H1 (cell line): Measurements from ENCODE around the gene MAP3K1. TPM values are rescaled to one million over a fixed set of nuclear protein-coding genes. Genes with fewer than 3 reads are reported as not detected.

Experiments used
- CTCF ChIA-PET: fragments of 300-600 bp; sonication (Branson Sonifier 250); formaldehyde crosslinking; loops from one replicate; lab custom pipeline; 2021; ENCODE audit not compliant: partially characterized antibody; lab: Charles Lee
- POLR2A ChIA-PET: fragments of 300-600 bp; sonication (Branson Sonifier 250); formaldehyde crosslinking; loops from one replicate; lab custom pipeline; 2021; ENCODE audit warnings: inconsistent platforms; ENCODE audit not compliant: partially characterized antibody; lab: Charles Lee
- DNase-seq, 2 experiments: peaks; one replicate each; pipeline versions ENCODE4 v3.0.0 to v3.0.0-alpha.2; 2010 to 2022; ENCODE audit warnings: low spot score in 2 of 2, low read depth in 1 of 2, mixed read lengths in 1 of 2
- FAIRE-seq: peaks from 2 replicates; lab custom pipeline; 2011; peaks lifted over from hg19 to GRCh38; lab: Jason Lieb, UNC
- H2AFZ ChIP-seq: 2 replicates; pipeline ENCODE4 v1.8.1; 2012; ENCODE audit warnings: low read length, inconsistent platforms
- H2AK5ac ChIP-seq: 2 replicates; pipeline ENCODE4 v1.6.1; 2013; ENCODE audit warnings: low read depth, low read length
- H2BK120ac ChIP-seq: replicated peaks from 2 replicates; pipeline ENCODE3; 2013; ENCODE audit warnings: low read depth, low read length, inconsistent platforms
- H2BK12ac ChIP-seq: 2 replicates; pipeline ENCODE4 v1.6.1; 2013; ENCODE audit warnings: low read depth, low read length
- H2BK15ac ChIP-seq: 2 replicates; pipeline ENCODE4 v1.6.1; 2013; ENCODE audit warnings: low read length
- H2BK20ac ChIP-seq: 2 replicates; pipeline ENCODE4 v1.6.1; 2013; ENCODE audit warnings: low read length
- H2BK5ac ChIP-seq: 2 replicates; pipeline ENCODE4 v1.6.1; 2013; ENCODE audit warnings: low read depth, low read length
- H3K14ac ChIP-seq: 2 replicates; pipeline ENCODE4 v1.6.1; 2013; ENCODE audit warnings: inconsistent platforms; ENCODE audit not compliant: insufficient read length
- H3K18ac ChIP-seq: 2 replicates; pipeline ENCODE4 v1.6.1; 2013; ENCODE audit warnings: low read length; ENCODE audit errors: extremely low read depth
- H3K23ac ChIP-seq: 2 replicates; pipeline ENCODE4 v1.6.1; 2013; ENCODE audit warnings: inconsistent platforms; ENCODE audit not compliant: insufficient read length
- H3K23me2 ChIP-seq: 2 replicates; pipeline ENCODE4 v1.6.1; 2013; ENCODE audit warnings: low read depth, low read length
- H3K27ac ChIP-seq: 2 replicates; pipeline ENCODE4 v1.6.1; 2011; ENCODE audit warnings: low read depth, low read length, inconsistent platforms
- H3K27me3 ChIP-seq, 4 experiments: replicated peaks in 1 of 4; 1 replicate in 1 of 4; 2 replicates in 3 of 4; pipeline versions ENCODE4 v1.6.1 to v1.8.1; 2011 to 2013; ENCODE audit warnings: low read length in 3 of 4, mild to moderate bottlenecking in 3 of 4, inconsistent platforms in 2 of 4, mixed read lengths in 2 of 4, moderate library complexity in 1 of 4; ENCODE audit not compliant: control insufficient read depth in 3 of 4, insufficient read depth in 3 of 4; ENCODE audit errors: extremely low read depth in 1 of 4
- H3K36me3 ChIP-seq, 4 experiments: 2 replicates each; pipeline versions ENCODE4 v1.6.1 to v1.8.1; 2011 to 2013; ENCODE audit warnings: mild to moderate bottlenecking in 4 of 4, low read length in 3 of 4, moderate library complexity in 2 of 4, control low read depth in 1 of 4, inconsistent platforms in 1 of 4; ENCODE audit not compliant: insufficient read depth in 4 of 4, control insufficient read depth in 2 of 4
- H3K4ac ChIP-seq: replicated peaks from 2 replicates; pipeline ENCODE3; 2013; ENCODE audit warnings: low read length, low read depth, mixed read lengths, inconsistent platforms; ENCODE audit not compliant: insufficient read length
- H3K4me1 ChIP-seq, 4 experiments: replicated peaks in 1 of 4; 1 replicate in 1 of 4; 2 replicates in 3 of 4; pipeline versions ENCODE4 v1.6.1 to v1.8.1; 2011 to 2013; ENCODE audit warnings: low read length in 3 of 4, inconsistent platforms in 2 of 4, mixed read lengths in 1 of 4; ENCODE audit not compliant: insufficient read depth in 4 of 4, control insufficient read depth in 3 of 4
- H3K4me2 ChIP-seq, 2 experiments: 2 replicates each; pipeline versions ENCODE4 v1.6.1 to v1.8.1; 2011 to 2013; ENCODE audit warnings: low read depth in 2 of 2, low read length in 2 of 2, control low read depth in 1 of 2, inconsistent platforms in 1 of 2, mild to moderate bottlenecking in 1 of 2; ENCODE audit not compliant: insufficient read depth in 1 of 2
- H3K4me3 ChIP-seq, 4 experiments: fragments of 200-600, 300-600 bp in 1 of 4; sonication (generic), shearing (Covaris generic), sonication (Bioruptor Twin) in 1 of 4; 2 replicates each; pipeline versions ENCODE4 v1.5.1 to v1.8.1; 2011 to 2016; ENCODE audit warnings: low read length in 4 of 4, low read depth in 3 of 4, control low read depth in 2 of 4, inconsistent platforms in 2 of 4, mild to moderate bottlenecking in 2 of 4, mixed read lengths in 1 of 4, moderate library complexity in 1 of 4; ENCODE audit not compliant: insufficient read depth in 2 of 4; ENCODE audit errors: extremely low read depth in 1 of 4
- H3K56ac ChIP-seq: replicated peaks from 2 replicates; pipeline ENCODE3; 2013; ENCODE audit warnings: low read depth, mild to moderate bottlenecking, mixed read lengths, low read length, inconsistent platforms; ENCODE audit not compliant: insufficient read length
- H3K79me1 ChIP-seq: 2 replicates; pipeline ENCODE4 v1.6.1; 2013; ENCODE audit warnings: low read depth, low read length, control low read depth
- H3K79me2 ChIP-seq, 2 experiments: 2 replicates each; pipeline versions ENCODE4 v1.6.1 to v1.8.1; 2012 to 2013; ENCODE audit warnings: low read length in 2 of 2, mild to moderate bottlenecking in 2 of 2, inconsistent platforms in 1 of 2; ENCODE audit not compliant: insufficient read depth in 2 of 2, control insufficient read depth in 1 of 2
- H3K9ac ChIP-seq, 4 experiments: replicated peaks in 1 of 4; 1 replicate in 1 of 4; 2 replicates in 3 of 4; pipeline versions ENCODE4 v1.6.1 to v1.8.1; 2011 to 2013; ENCODE audit warnings: low read depth in 3 of 4, low read length in 3 of 4, control low read depth in 2 of 4, mild to moderate bottlenecking in 2 of 4, moderate library complexity in 2 of 4, inconsistent platforms in 1 of 4; ENCODE audit errors: extremely low read depth in 1 of 4
- H3K9me3 ChIP-seq, 2 experiments: 2 replicates each; pipeline versions ENCODE4 v1.6.1 to v1.8.1; 2012 to 2013; ENCODE audit warnings: mild to moderate bottlenecking in 2 of 2, moderate library complexity in 2 of 2, control low read depth in 1 of 2, inconsistent platforms in 1 of 2, low read depth in 1 of 2, low read length in 1 of 2, mixed read lengths in 1 of 2; ENCODE audit not compliant: insufficient read depth in 2 of 2
- H4K20me1 ChIP-seq, 2 experiments: replicated peaks in 1 of 2; 2 replicates each; pipeline versions ENCODE3 to v1.8.1; 2011 to 2013; ENCODE audit warnings: inconsistent platforms in 2 of 2, low read length in 2 of 2, mild to moderate bottlenecking in 1 of 2; ENCODE audit not compliant: insufficient read depth in 2 of 2, control insufficient read depth in 1 of 2
- H4K5ac ChIP-seq: 2 replicates; pipeline ENCODE4 v1.6.1; 2013; ENCODE audit warnings: low read length, low read depth, mixed read lengths, inconsistent platforms; ENCODE audit not compliant: insufficient read length
- H4K8ac ChIP-seq: 2 replicates; pipeline ENCODE4 v1.8.0; 2013; ENCODE audit warnings: mild to moderate bottlenecking, moderate library complexity, low read length, inconsistent platforms; ENCODE audit not compliant: insufficient read depth; ENCODE audit errors: extremely low read depth
- H4K91ac ChIP-seq: replicated peaks from 2 replicates; pipeline ENCODE3; 2013; ENCODE audit warnings: low read length, mixed read lengths, inconsistent platforms; ENCODE audit not compliant: insufficient read length
- ASH2L ChIP-seq: fragments of 200-600, 300-600 bp; sonication (generic); IDR thresholded peaks from one replicate; pipeline ENCODE4 v1.7.1; 2017; ENCODE audit warnings: low read length
- CHD1 ChIP-seq: IDR thresholded peaks from 2 replicates; pipeline ENCODE4 v1.6.1; 2012; ENCODE audit warnings: low read depth, low read length, improper control_type of control experiment
- CTBP2 ChIP-seq: IDR thresholded peaks from 2 replicates; pipeline ENCODE4 v1.7.0; 2011; ENCODE audit warnings: borderline replicate concordance, mild to moderate bottlenecking, moderate library complexity, mixed read lengths, low read length; ENCODE audit not compliant: insufficient read depth, insufficient read length
- KDM4A ChIP-seq: IDR thresholded peaks from one replicate; pipeline ENCODE4 v1.7.1; 2012; ENCODE audit warnings: low read depth, mild to moderate bottlenecking, moderate library complexity, low read length, inconsistent platforms; ENCODE audit not compliant: severe bottlenecking
- POLR2AphosphoS5 ChIP-seq: IDR thresholded peaks from 2 replicates; pipeline ENCODE4 v1.6.1; 2011; ENCODE audit warnings: low read depth, low read length
- RAD21 ChIP-seq, 2 experiments: IDR thresholded peaks in 1 of 2; conservative IDR thresholded peaks in 1 of 2; 2 replicates each; pipeline ENCODE4 v1.6.1; 2011; ENCODE audit warnings: low read depth in 2 of 2, low read length in 2 of 2, improper control_type of control experiment in 1 of 2, inconsistent platforms in 1 of 2, mild to moderate bottlenecking in 1 of 2, moderate library complexity in 1 of 2
- RXRA ChIP-seq: IDR thresholded peaks from 2 replicates; pipeline ENCODE4 v1.6.1; 2011; ENCODE audit warnings: low read depth, mild to moderate bottlenecking, low read length, moderate library complexity; ENCODE audit not compliant: insufficient read depth
- TCF12 ChIP-seq: IDR thresholded peaks from 2 replicates; pipeline ENCODE4 v1.6.1; 2011; ENCODE audit warnings: low read depth, mild to moderate bottlenecking, low read length
- WGBS, 2 experiments: shearing (Covaris generic) in 1 of 2; methylation state at CpG; one replicate each; pipeline versions ENCODE4 v1.1.6 to v1.1.7; 2013 to 2015; ENCODE audit warnings: low lambda C conversion rate in 2 of 2, mixed read lengths in 2 of 2, inconsistent platforms in 1 of 2, low coverage in 1 of 2, missing lambda C conversion rate in 1 of 2; ENCODE audit not compliant: insufficient replicate concordance in 2 of 2, insufficient coverage in 1 of 2, insufficient read length in 1 of 2; ENCODE audit errors: extremely low coverage in 1 of 2, missing lambda C conversion rate in 1 of 2; 5-methylcytosine and 5-hydroxymethylcytosine counted together
- polyA plus RNA-seq, 7 experiments: library from polyadenylated mRNA; depleted of rRNA in 3 of 7; stranded (reverse) in 5 of 7; unstranded in 2 of 7; fragments of >200 nt in 5 of 7; fragments of 200-250 nt in 2 of 7; gene quantifications; 1 replicate in 5 of 7; 2 replicates in 1 of 7; 4 replicates in 1 of 7; pipeline versions ENCODE4 v1.2.1 to v1.2.3, GENCODE V29; 2011 to 2013; ENCODE audit warnings: missing spikeins in 2 of 7, mixed read lengths in 2 of 7
- total RNA-seq: library from RNA; stranded (reverse); fragmentation: NEBNext Ultra II Directional; extraction: Animal tissue kit (Norgen Biotek cat#: 25700); gene quantifications from 2 replicates; pipeline ENCODE4 v1.2.1, GENCODE V29; 2021
- TF ChIP-seq, protein P1 (sequence below): IDR thresholded peaks from 2 replicates; pipeline ENCODE4 v1.6.1; 2012; ENCODE audit warnings: inconsistent platforms

The MAP3K1 gene
- total and polyA plus RNA-seq, 2 of the 8 experiments (the other 6 are each of a cell fraction or from before 2014, with no cell fraction given) = 3.9 to 11.8 TPM

DNA sequence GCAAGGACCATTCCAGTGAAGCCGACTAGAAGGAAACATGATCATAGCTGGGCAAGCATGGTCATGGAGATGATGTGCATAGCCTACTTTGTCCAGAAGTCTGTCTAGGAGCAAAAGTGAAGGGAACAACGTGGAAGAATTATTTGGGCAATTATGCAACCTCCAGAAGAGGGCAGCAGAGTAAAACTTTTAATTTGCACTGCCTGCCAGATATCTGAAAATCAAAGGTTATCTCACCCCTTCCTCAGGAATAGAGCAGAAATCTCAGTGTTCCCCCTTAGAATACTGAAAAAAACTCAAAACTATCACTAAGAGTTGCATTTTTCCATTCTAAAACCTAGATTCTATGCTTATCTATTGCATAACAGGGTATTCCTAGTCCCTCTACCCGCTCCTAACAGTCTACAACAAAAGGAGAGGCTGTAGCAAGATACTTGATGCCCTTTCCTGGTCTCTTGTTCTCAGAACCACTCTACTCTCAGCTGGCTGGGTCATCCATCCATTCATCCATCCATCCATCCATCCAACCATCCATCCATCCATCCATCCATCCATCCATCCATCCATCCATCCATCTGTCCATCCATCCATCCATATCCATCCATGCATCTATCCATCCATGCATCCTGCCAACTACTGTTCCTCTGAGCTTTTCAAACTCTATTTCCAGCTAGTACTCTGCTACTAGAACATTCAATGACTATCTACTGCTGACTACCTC lies 85.7 kb downstream of the MAP3K1 start:
- H3K4me2 ChIP-seq = no peak overlapping the region
- POLR2A ChIA-PET = interaction anchor here (3.6 kb wide), 1 partner anchor 9 kb away, joined by 19 read pairs; the partner anchor contains the start of gene SETD9
- H2BK120ac ChIP-seq = no peak overlapping the region
- no peak overlapping the region for H2BK20ac ChIP-seq
- H3K4ac ChIP-seq = no peak overlapping the region
- WGBS, 2 experiments = 42% methylated on average over 3 of the region's 3 CpGs; no CpG with 5 or more reads in 1 of the 2 experiments
- no peak overlapping the region for H4K91ac ChIP-seq
- H2BK15ac ChIP-seq = no peak overlapping the region
- no peak overlapping the region for H3K23ac ChIP-seq
- H3K9ac ChIP-seq = no peak overlapping the region
- H4K5ac ChIP-seq = no peak overlapping the region
- peak in 1 of 2 experiments; percentile 52 for DNase-seq
- no peak overlapping the region for H3K4me3 ChIP-seq
- no peak overlapping the region for H3K18ac ChIP-seq
- H3K23me2 ChIP-seq = no peaks in the 10 kb centered on the region; the same call in 1 of the 2 replicates
- no peaks in the 10 kb centered on the region for H3K4me1 ChIP-seq
- no peaks in the 10 kb centered on the region for H3K79me1 ChIP-seq
- no peak overlapping the region; the same call in 1 of the 2 replicates for H2AFZ ChIP-seq
- H3K56ac ChIP-seq = no peak overlapping the region
- no peak overlapping the region for H3K27ac ChIP-seq
- H3K36me3 ChIP-seq = no peaks in the 10 kb centered on the region
- no peak overlapping the region for H2BK12ac ChIP-seq
- H3K14ac ChIP-seq = no peak overlapping the region
- H3K27me3 ChIP-seq = no peaks in the 10 kb centered on the region
- peaks cover 0 to 3% of the 10 kb centered on the region in 2 experiments; a peak in 1 of 4 replicates for H3K9me3 ChIP-seq
- H4K20me1 ChIP-seq = no peaks in the 10 kb centered on the region
- H2BK5ac ChIP-seq = no peak overlapping the region
- CTCF ChIA-PET = interaction anchor here (0.7 to 4.9 kb wide), 24 partner anchors 9 to 637 kb away, joined by 3 to 22 read pairs (median 4); partner anchors contain the start of gene SETD9
- no peak overlapping the region for H2AK5ac ChIP-seq
- H3K79me2 ChIP-seq = no peaks in the 10 kb centered on the region
- no peak overlapping the region for H4K8ac ChIP-seq
- peak; percentile 92 for FAIRE-seq
- TF ChIP-seq TCF12 = no peak
- TF ChIP-seq, protein P1, sequence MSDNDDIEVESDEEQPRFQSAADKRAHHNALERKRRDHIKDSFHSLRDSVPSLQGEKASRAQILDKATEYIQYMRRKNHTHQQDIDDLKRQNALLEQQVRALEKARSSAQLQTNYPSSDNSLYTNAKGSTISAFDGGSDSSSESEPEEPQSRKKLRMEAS = no peak
- TF ChIP-seq RXRA = no peak
- peak; percentile 86 for TF ChIP-seq RAD21 (IDR thresholded peaks at IDR 0.05 in 1 of 2, conservative IDR thresholded peaks at IDR 0.05 in 1 of 2; ENCODE audit: low read depth in 2 of 2, low read length in 2 of 2)
- no peak for TF ChIP-seq ASH2L
- no peak for TF ChIP-seq CHD1
- TF ChIP-seq POLR2AphosphoS5 = no peak
- no peak for TF ChIP-seq KDM4A
- TF ChIP-seq CTBP2 = no peak
